NOMO-1 (cell line): Measurements from ENCODE around the gene NOP10.
"Not testable (repeated sequence)": the region's sequence is repeated elsewhere in the genome, so short reads cannot be mapped to it uniquely, and the experiment has no call there.

Experiments
- DNase-seq, 2 experiments: peaks; one replicate each; lab custom pipeline; 2025; ENCODE audit not compliant: unreplicated experiment in 2 of 2; lab: John Stamatoyannopoulos, UW

Gene NOP10

DNA sequence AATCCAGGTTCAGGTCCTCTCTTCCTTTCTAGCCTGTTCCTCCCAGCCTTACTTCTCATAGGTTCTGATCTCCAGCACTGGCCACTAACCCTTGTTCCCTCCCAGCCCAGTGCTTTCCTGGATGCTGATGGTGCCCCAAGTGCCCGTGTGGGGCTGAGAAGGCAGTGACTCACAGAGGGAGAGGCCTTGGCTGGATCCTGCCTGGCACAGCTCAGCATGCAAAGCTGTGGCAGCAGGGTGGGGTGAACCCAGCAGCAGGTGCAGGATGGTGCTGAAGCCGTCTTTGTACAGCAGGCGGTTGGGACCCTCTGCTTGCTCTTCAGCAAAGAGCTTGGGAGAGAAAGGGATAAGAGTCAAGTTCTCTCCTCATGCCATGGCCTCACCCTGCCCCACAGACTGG lies 16.5 kb upstream of the NOP10 start:
- DNase-seq, result no peak

DNA sequence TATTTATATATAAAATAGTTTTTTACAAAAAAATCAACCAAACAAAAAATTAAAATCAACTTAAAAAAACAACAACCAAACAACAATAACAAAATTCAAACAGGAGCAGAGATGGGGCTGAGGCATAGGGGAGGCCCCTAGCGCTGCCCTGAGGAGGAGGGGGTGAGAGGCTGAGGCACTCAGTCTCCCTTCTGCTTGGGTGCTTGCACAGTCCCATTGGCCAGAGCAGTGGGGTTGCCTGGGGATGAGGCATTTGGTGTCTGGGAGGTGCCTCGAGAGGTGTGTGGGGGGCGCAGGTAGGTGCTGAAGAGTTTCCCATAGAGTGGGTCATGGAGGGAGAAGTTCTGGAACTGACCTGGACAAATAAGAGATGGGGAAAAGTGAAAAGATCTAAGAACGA lies 16.0 kb upstream of the NOP10 start:
- no peak for DNase-seq

DNA sequence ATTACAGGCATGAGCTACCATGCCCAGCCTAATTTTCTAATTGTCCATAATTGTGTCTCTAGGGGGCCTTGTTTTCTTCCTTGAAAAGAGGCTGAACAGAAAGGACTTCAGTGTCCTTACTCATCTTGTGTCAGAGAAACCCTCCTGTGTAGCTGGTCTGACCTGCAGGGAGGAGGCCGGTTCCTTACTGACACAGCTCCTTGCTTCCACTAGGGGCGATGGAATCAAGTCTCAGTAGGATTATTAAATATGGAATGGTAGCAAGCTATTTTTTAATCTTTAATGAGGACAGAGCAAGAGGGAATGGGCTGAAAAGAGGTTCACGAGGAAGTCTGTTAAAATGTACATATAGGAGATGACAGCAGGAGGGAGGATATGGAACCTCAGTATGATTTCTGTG lies 15.4 kb upstream of the NOP10 start:
- DNase-seq, result no peak

DNA sequence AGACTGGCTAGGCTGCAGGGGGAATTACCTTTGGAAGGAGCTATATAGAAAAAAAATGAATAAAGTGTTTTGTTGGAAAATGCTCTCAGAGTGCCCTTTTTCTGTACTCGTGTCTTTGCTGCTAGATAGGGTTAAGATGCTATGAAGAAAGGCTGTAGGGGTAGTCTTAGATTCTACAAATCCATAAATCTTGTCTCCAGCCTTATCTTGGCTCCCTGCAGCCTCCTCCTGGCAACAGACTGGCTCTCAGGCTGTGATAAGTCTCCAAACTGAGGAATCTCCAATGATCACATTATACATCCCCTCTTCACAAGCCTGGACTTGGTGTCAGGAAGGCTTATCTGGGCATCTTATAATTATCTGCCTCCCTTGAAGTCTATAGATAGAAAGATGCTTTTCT lies 14.7 kb upstream of the NOP10 start:
- DNase-seq, result no peak

DNA sequence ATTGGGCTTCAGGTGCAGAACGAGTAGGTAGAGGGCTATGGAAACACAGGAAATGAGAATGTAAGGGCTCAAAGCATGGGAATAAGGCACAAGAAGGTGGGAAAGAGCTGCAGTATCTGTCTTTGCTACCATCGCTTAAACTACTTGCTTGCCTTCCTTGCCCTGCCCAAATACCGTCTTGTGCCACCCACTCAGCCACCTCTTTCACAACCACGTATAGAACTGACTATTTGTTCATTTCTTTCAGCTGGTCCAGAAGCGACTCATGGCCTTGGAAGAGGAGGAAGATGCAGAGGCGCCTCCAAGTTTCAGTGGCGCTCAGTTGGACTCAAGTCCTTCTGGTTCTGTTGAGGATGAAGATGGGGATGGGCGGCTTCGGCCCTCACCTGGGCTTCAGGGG lies 12.3 kb upstream of the NOP10 start:
- no peak for DNase-seq

DNA sequence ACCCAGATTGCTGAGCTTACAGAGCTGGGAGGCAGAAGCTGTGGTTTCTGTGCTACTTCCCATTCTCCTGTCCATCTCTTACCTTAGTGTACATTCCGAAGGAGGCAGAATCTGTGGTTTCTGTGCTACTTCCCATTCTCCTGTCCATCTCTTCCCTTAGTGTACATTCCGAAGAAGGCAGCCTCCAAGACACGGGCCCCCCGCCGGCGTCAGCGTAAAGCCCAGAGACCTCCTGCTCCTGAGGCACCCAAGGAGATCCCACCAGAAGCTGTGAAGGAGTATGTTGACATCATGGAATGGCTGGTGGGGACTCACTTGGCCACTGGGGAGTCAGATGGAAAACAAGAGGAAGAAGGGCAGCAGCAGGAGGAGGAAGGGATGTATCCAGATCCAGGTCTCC lies 11.3 kb upstream of the NOP10 start:
- no peak for DNase-seq

DNA sequence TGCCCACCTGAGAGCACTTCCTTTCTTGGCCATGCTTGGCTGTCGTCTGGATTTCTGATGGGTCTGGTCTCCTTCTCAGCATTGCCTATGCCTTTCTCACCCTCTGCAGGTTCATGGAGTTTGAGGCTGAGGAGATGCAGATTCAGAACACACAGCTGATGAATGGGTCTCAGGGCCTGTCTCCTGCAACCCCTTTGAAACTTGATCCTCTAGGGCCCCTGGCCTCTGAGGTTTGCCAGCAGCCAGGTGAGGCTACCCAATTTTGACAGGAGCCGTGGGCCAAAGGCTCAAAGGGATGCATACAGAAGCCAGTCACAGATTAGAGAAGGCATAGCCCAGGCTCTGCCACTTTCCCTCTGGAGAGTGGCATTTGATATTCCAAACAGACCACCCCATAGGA lies 10.7 kb upstream of the NOP10 start:
- DNase-seq, result no peak

DNA sequence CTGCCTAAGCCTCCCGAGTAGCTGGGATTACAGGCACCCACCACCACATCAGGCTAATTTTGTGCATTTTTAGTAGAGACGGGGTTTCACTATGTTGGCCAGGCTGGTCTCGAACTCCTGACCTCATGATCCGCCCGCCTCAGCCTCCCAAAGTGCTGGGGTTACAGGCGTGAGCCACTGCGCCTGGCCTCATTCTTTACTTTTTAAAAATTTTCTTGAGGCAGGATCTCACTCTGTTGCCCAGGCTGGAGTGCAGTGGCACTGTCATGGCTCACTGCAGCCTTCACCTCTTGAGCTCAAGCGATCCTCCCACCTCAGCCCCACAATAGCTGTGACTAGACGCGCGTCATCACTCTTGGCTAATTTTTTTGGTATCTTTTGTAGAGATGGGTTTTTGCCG lies 10.1 kb upstream of the NOP10 start:
- DNase-seq, result not testable (repeated sequence)

DNA sequence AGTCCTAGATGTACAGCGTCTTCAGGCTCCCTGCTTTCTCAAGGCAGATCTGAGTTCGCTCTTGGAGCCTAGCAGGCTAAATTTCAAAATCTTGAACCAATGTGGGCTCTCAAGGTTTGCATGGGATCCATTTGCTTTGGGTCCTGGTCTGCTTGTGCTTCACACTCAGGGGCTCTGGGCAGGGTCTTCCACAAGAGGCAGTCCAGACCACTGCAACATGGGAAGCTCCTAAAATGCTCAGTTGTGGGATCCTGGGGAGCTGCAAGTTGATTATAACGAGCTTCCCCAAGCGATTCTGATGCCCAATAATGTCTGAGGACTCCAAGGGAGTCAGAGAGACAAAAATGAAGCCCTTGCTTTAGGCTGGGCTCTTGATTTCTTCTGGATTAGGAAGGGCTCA lies 6.8 kb upstream of the NOP10 start:
- DNase-seq, result no peak

DNA sequence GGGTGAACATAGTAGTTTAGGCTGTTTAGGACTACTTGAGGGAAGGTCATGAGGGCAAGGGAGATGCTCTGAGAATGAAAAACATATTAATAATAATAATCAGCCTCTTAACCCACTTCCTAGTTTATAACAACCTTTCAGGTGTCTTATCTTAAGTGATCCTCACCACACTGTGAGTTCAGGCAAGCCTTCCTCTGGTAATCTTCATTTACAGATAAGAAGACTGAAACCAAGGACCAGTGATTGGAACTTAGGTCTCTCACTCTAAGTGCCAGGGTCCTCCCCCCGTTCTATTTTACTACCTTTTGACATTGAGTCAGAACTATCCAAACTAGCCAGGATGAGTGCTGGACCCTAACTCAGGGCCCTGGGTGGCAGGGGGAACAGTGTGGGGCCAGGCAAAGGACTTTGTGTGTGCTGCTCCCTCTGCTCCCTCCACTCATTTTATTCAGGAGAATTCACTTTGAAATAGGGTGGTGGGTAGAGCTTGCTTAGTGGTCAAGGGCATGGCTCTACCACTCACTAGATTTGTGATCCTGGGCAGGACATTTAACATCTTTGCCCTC lies 5.9 kb upstream of the NOP10 start:
- DNase-seq, result no peak

DNA sequence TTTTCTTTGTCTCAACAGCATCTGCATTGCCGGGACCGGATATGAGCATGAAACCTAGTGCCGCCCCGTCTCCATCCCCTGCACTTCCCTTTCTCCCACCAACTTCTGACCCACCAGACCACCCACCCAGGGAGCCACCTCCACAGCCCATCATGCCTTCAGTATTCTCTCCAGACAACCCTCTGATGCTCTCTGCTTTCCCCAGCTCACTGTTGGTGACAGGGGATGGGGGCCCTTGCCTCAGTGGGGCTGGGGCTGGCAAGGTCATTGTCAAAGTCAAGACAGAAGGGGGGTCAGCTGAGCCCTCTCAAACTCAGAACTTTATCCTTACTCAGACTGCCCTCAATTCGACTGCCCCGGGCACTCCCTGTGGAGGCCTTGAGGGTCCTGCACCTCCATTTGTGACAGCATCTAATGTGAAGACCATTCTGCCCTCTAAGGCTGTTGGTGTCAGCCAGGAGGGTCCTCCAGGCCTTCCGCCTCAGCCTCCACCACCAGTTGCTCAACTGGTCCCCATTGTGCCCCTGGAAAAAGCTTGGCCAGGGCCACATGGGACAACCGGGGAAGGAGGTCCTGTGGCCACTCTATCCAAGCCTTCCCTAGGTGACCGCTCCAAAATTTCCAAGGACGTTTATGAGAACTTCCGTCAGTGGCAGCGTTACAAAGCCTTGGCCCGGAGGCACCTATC lies 5.2 kb upstream of the NOP10 start:
- DNase-seq, result no peak

DNA sequence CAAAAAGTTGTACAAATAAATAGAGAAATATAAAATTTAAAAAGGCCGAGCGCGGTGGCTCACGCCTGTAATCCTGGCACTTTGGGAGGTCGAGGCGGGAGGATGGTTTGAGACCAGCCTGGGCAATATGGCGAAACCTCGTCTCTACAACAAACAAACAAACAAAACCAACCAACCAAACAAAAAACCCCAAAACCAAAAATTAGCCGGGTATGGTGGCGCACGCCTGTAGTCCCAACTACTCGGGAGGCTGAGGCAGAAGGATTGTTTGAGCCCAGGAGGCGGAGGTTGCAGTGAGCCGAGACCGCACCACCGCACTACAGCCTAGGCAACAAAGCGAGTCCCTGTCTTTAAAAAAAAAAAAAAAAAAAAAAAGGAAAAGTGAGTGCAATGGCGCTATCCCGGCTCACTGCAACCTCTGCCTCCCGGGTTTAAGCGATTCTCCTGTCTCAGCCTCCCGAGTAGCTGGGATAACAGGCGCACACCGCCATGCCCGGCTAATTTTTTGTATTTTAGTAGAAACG lies 661 bp downstream of the NOP10 start:
- DNase-seq, result not testable (repeated sequence)

DNA sequence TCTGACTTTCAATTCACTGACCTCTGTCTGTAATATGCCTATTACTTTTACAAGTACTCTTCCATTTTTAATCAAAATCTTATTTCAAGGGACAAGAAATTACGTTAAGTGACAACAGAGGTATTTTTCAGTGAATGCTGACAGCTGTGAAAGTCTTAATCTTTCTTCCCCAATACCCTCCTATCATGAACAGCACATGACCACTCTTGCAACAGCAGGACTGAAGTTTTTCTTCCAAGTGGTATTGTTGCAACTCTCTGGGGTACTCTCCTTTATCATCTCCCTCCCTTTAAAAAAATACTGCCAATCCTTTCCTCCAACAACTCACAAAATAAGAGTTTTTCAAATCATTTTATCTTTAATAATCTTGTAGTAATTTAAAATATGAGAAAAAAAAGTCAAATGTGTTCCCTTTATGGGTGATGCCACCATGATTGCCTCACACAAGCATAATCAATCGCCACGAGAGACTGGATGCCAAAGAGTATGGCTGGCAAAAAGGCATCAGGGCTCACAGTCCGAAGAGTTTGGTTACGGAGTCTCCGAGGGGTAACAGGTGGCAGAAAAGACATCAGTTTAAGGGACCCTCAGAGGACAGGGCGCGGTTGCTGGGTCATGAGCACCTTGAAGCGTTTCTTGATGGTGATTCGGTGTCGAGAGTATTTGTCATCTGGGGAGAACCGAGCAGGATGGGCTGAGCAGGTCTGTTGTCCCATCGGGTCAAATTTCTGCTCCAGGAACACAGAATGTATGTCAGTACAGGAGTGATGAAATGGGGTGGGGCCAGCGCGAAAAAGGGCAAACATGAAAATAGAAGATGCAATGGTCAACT lies 1.3 kb downstream of the NOP10 start:
- no peak for DNase-seq

DNA sequence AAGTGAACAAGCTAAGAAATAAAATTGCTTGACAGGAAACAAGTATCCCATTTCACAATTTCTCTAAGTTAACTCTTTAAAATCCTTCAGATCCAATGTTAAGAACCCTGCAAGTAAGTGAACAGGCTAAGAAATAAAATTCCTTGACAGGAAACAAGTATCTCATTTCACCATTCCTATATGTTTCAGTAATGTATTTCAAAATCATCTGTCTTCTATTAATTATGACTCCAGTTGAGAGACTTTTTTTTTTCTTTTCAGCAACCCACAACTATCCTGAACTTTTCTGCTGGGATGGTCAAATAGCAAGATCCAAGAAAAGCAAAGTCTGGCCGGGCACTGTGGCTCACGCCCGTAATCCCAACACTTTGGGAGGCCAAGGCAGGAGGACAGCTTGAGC lies 3.0 kb downstream of the NOP10 start:
- no peak for DNase-seq

DNA sequence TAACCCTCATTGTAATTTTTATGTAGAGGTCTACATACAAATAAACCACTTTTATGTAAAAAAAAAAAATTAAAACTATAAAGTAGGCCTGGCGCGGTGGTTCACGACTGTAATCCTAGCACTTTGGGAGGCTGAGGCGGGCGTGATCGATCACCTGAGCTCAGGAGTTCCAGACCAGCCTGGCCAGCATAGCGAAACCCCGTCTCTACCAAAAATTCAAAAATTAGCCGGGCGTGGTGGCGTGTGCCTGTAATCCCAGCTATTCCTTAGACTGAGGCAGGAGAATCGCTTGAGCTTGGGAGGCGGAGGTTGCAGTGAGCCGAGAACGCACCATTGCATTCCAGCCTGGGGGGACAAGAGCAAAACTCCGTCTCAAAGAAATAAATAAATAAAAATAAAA lies 4.6 kb downstream of the NOP10 start:
- DNase-seq, result no peak

DNA sequence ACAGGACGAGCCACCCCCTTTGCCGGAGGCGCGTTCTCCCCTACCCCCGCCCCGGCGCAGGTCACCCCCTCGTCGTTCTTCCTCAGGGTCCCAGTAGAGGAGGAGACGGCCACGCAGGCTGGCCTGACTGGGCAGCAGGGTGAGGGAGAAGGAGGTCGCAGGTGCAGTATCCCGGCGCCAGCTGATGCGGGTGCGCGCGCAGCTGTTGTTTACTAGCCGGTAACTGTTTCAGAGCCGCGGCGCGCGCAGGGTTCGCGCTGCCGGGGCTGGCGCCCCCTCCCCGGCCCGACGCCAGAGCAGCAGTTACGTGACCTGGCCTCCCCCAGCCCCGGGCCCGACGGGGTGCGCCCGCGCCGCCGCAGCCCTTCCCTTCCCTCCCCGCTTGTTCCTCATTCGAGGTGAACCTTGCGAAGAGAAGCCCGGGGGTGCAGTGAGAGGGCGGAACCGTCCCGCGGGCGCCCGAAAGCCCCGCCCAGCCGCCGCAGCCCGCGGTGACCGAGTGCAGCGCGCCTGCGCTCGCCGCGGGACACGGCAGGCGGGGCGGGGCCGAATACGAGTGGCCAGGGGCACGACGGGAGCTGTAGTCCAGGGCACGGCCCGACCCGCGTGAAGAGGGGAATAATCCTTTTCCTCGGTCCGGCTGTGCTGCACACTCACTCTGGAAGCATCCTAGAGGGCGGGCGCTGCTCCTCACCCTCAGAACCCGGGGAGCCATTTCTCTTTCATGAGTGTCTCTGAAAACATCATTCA lies 5.2 kb downstream of the NOP10 start, which contains the start of gene SLC12A6:
TSS of gene SLC12A6 (minus strand) at position 225 of the 750 bp plus-strand sequence. CDS start 1,101 bp downstream, outside the sequence.
- peak; percentile 90 to 94 for DNase-seq

DNA sequence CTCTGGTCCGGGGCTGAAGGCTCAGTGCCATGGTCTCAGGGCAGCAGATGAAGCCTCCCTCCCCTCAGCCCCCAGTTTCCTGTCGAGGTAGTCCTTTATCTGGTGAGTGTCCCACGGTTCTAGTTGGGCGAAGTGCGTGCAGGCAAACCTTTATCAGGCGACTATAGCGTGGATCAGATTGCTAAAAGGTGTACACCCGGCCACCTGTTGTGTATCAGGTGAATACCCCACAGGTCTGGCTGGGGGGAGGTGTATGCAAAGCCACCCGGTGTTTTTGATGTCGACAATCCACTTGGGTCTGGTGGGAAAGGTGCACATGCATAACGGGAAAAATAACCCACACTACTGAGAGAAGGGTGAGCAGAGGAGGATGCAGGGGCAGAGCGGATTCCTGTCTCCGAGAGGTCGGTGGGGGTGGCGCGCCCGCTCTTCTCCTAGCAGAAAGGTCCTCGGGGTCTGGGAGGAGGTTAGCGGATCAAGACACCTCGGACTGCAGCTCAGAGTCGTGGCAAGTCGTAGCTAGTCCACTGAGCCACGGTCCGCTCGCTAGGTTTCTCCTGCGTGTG lies 5.9 kb downstream of the NOP10 start:
- DNase-seq, result no peak

DNA sequence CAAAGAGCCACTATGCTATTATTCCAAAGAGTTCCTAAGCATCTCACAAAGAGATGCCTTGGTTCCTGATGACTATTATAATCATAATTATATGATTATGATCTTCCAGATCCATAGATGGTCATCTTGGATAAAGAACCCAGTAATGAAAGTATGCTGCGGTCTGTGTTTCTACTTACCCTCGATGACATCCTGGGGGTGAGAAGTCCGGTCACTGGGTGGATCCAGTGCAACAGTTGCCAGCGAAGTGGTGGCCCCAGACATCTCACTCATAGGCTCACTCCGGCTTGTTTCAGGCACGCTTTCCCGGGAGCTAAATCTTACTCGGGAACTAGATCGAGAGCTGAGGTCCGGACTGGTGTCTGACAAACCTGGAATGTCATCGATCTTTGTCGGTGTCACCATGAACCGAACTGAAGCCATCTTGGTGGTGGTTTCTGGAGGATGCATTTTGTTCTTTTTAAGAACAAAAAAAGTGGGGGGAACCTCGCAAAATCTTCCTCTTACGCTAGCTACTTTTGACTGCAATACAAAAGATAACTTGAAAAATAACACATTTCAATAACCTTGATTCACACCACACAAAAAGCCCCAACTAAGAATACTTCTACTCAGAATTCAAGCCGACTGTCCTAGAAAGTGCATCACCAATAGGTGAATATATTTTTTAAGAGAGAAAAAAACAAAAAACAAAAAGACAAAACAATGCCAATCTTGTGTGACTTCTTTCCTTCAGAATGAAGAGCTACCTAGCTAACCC lies 6.5 kb downstream of the NOP10 start:
- DNase-seq, result no peak

DNA sequence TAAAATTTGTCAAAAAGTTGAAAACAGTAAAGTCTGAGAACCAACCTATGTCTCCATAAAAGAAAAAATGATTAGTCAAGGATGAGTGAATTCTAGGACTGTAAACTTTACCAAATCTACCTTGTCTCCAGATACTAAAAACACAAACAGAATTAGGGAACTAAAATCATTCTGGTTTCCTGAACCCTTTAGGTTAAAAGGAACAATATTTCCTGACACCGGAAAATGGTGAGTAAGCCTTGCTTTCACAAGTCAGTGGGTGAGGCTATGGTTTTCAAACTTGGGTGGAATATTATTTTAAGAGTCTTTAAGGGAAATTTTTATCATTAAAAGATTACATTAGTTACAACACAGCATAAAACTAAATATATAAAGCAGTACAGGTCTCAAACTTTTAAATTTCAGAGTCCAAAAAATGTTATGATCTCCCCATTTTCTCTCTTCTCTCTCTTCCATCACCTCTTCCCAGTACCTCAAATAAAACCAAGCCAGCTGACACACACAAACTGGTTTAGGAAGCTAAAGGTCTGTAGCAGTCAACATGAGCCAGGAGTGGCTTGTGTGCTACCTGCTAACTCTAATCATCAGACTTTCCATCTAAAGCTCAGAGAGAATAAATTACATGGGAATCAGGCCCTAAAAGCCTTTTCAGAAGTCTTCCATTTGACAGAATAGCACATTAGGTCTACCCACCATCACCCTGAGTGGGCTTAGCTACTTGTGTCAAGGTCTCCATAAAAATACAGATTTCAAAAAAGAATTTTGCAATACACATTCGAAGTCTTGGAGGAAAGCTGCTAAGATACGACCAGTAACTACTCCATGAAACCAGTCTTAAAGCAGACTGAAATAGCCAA lies 7.5 kb downstream of the NOP10 start:
- peak; percentile 22 to 54 for DNase-seq
